ENCODE data around the gene ZDHHC15.
"Not testable (repeated sequence)": the region's sequence is repeated elsewhere in the genome, so short reads cannot be mapped to it uniquely, and the experiment has no call there.

Gene ZDHHC15

DNA sequence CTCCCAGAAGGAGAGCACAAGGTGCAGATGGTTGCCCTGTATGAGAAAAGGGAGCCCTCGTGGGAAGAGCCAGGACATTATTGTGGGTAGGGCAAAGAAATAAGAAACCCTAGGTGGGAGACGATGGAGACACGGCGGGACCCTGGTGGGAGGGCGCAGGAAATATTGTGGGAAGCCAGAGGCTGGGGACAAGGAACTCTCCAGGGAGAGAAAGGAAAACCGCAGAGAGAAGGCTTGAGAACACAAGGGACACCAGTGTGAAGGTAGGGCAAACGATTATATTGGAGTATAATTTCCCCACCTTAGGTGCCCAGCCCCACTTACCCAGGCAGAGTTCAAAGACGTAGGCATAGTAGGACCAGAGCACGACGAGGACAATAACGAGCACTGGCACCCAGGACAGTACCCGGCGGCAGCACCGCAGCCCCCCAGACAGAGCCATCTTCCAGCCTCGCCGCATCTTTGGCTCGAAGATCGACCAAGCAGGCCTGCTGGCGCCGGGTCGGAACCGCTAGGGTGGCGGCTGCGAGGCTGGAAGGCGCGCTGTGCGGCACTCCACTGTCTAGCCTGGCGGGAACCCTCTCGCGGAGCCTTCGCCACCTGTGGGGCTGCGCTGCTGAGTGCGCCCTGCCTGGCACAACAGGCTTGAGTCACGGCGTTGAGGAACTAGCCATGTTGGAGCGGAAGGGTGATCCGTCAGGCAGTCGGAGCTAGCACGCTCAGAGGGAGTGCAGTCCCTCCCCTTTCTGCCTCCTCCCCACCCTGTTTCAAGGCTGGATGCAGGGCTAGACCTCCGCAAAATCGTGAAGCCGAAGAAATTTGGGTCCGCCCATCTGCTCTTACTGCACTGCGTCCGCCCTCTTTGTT, at the start of gene ZDHHC15:
TSS of gene ZDHHC15 (minus strand) at position 473 of the 867 bp plus-strand sequence. CDS start at position 460, 13 bp downstream.
- peak; percentile 24 for DNase-seq (ENCODE audit: low read depth)

- not testable (repeated sequence) for DNase-seq (ENCODE audit: low read depth)
These were observed 37.7 kb upstream of the ZDHHC15 start for GRCh38 chrX:75560544-75560943.

DNA sequence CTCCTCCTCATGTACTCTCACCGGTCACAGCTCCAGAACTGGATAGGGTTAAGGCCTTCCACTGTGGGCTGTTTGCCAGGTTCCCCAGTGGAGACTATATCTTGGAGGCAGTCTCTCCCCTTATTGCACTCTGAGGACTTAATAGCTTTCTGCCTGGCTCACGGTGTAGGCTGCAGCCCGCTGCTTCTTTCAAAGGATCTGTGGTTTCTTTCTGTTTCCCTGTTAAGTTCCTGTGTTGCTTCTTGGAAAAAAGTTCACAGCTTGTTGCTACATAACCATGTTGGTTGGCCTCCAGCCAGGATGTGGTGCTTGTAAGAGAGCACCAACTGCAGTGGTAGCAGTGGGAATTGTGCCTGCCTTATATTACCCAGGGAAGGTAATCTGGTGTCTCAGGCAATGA, 24.9 kb upstream of the ZDHHC15 start:
- DNase-seq (ENCODE audit: low read depth): no peak

- DNase-seq (ENCODE audit: low read depth): no peak
These were observed 24.1 kb upstream of the ZDHHC15 start for GRCh38 chrX:75546724-75547511.

GRCh38 chrX:75544786-75545185, 21.9 kb upstream of the ZDHHC15 start:
- no peak for DNase-seq (ENCODE audit: low read depth)

- no peak for DNase-seq (ENCODE audit: low read depth)
These were observed 38.9 kb downstream of the ZDHHC15 start for GRCh38 chrX:75483933-75484332.

GRCh38 chrX:75461780-75462179, 61.1 kb downstream of the ZDHHC15 start:
- DNase-seq (ENCODE audit: low read depth): not testable (repeated sequence)

- no peak for DNase-seq (ENCODE audit: low read depth)
These were observed 101.1 kb downstream of the ZDHHC15 start for GRCh38 chrX:75421688-75422230.

DNA sequence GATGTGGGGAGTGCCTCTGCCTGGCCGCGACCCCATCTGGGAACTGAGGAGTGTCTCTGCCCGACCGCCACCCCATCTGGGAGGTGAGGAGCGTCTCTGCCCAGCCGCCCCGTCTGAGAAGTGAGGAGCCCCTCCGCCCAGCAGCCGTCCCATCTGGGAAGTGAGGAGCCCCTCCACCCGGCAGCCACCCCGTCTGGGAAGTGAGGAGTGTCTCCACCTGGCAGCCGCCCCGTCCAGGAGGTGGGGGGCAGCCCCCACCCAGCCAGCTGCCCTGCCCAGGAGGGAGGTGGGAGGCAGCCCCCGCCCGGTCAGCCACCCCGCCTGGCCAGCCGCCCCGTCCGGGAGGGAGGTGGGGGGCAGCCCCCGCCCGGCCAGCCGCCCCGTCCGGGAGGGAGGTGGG, 115.7 kb downstream of the ZDHHC15 start:
- DNase-seq (ENCODE audit: low read depth): not testable (repeated sequence)

DNA sequence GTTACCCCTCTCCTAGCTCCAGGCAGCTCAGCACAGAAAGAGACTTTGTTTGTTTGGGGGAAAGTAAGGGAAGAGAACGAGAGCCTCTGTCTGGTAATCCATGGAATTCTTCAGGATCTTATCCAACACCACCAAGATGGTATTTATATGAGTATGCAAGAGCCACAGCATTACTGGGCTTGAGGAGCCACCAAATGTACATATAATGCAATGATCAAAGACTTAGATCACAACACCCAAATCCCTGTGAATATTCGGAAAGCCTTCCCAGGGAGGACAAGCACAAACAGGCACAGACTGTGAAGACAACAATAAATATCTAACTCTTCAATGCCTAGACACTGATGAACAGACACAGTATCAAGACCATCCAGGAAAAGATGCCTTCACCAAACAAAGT, 132.4 kb downstream of the ZDHHC15 start:
- no peak for DNase-seq (ENCODE audit: low read depth)

GRCh38 chrX:75369721-75370120, 153.1 kb downstream of the ZDHHC15 start:
- no peak for DNase-seq (ENCODE audit: low read depth)

DNA sequence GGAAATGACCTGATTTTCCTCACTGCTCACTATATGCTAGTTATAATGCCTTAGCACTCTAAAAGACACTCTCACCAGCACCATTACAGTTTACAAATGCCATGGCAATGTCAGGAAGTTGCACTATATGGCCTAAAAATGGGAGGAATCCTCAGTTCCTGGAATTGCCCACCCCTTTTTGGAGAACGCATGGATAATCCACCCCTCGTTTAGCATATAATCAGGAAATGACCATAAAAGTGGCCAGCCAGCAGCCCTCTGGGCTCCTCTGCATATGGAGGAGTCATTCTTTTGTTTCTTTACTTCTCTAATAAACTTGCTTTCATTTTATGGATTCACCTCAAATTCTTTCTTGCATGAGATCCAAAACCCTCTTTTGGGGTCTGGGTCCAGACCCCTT, 156.0 kb downstream of the ZDHHC15 start:
- DNase-seq (ENCODE audit: low read depth): no peak

GRCh38 chrX:75365243-75365975, 157.4 kb downstream of the ZDHHC15 start:
- DNase-seq (ENCODE audit: low read depth): no peak

DNA sequence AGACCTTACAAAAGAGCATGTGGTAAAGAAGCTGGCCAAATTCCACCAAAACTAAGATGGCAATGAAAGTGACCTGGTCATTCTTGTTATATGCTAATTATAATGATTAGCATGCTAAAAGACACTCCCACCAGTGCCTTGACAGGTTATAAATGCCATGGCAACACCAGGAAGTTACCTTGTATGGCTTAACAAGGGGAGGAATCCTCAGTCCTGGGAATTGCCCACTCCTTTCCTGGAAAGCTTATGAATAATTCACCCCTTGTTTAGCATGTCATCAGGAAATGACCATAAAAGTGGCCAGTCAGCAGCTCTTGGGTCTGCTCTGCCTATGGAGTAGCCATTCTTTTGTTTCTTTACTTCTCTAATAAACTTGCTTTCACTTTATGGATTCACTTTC, 161.0 kb downstream of the ZDHHC15 start:
- DNase-seq (ENCODE audit: low read depth): no peak

- not testable (repeated sequence) for DNase-seq (ENCODE audit: low read depth)
These were observed 174.2 kb downstream of the ZDHHC15 start for GRCh38 chrX:75348601-75349000.

DNA sequence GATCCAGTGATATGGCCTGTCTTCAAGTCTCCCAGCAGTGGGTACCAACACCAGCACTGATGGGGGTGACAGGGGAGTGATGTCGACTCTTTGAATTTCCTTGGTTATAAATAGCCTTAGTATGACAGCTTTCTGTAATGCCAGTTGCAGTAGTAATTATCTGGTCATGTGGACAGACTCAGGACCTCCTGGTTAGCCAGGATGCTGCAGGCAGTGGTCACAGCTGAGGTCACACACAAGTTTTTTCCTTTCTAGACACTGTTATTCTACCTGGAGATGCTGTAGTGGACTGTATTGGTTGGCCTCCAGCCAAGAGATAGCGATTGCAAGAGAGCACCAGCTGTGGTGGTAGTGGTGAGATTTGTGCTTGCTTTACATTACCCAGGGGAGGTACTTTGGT, 185.3 kb downstream of the ZDHHC15 start:
- DNase-seq (ENCODE audit: low read depth): no peak

DNA sequence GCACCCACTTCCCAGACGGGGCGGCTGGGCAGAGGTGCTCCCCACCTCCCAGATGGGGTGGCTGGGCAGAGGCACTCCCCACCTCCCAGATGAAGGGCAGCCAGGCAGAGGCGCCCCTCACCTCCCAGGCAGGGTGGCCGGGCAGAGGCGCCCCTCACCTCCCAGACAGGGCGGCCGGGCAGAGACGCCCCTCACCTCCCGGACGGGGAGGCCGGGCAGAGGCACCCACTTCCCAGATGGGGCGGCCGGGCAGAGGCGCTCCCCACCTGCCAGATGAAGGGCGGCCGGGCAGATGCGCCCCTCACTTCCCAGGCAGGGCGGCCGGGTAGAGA, 187.7 kb downstream of the ZDHHC15 start:
- DNase-seq (ENCODE audit: low read depth): no peak

DNA sequence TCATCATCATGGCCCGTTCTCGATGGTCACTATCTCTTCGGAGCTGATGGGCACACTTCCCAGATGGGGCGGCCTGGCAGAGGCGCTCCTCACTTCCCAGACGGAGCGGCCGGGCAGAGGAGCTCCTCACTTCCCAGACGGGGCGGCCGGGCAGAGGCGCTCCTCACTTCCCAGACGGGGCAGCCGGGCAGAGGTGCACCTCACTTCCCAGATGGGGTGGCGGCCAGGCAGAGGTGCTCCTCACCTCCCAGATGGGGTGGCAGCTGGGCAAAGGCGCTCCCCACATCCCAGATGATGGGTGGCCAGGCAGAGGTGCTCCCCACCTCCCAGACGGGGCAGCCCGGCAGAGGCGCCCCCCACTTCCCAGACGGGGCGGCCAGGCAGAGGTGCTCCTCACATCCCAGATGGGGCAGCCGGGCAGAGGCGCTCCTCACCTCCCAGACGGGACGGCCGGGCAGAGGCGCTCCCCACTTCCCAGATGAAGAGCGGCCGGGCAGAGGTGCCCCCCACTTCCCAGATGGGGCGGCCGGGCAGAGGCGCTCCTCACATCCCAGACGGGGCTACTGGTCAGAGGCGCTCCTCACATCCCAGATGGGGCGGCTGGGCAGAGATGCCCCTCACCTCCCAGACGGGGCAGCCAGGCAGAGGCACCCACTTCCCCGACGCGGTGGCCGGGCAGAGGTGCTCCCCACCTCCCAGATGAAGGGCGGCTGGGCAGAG, 188.3 kb downstream of the ZDHHC15 start:
- not testable (repeated sequence) for DNase-seq (ENCODE audit: low read depth)

GRCh38 chrX:75327607-75328006, 195.2 kb downstream of the ZDHHC15 start:
- no peak for DNase-seq (ENCODE audit: low read depth)

Data from activated T-cell treated with anti-CD3 and anti-CD28 coated beads for 1 hour (primary cell).